Measurements from ENCODE around the gene OXNAD1.
A peak's percentile ranks its signal among the peaks of the same experiment; 100 is the strongest.

The OXNAD1 gene

GRCh38 chr3:16336825-16337224 is 71.8 kb downstream of the OXNAD1 start:
- Histone ChIP-seq H3K27ac (ENCODE audit: low read length) (no peak overlapping the region), H3K9me3 (ENCODE audit: insufficient read depth, low read depth, low read length) (0 out of 2 replicates have a peak, but pooled peaks cover 1% of the 10 kb centered on the region), H3K4me1 (ENCODE audit: insufficient read depth, low read length) (peaks cover 4% of the 10 kb centered on the region; the same call in 1 of the 2 replicates), H3K27me3 (ENCODE audit: insufficient read depth, low read length) (no peaks in the 10 kb centered on the region), H3K36me3 (ENCODE audit: insufficient read depth, low read depth, low read length) (peaks cover 4% of the 10 kb centered on the region; the same call in 1 of the 2 replicates), H3K9ac (ENCODE audit: low read depth, low read length) (no peak overlapping the region), H3K4me3 (ENCODE audit: low read length) (no peak overlapping the region)

GRCh38 chr3:16337856-16338540 is 73.0 kb downstream of the OXNAD1 start:
- Histone ChIP-seq H3K9me3 (ENCODE audit: insufficient read depth, low read depth, low read length) (no peaks in the 10 kb centered on the region), H3K4me3 (ENCODE audit: low read length) (no peak overlapping the region), H3K27me3 (ENCODE audit: insufficient read depth, low read length) (no peaks in the 10 kb centered on the region), H3K27ac (ENCODE audit: low read length) (no peak overlapping the region), H3K36me3 (ENCODE audit: insufficient read depth, low read depth, low read length) (peaks cover 4% of the 10 kb centered on the region; the same call in 1 of the 2 replicates), H3K9ac (ENCODE audit: low read depth, low read length) (no peak overlapping the region), H3K4me1 (ENCODE audit: insufficient read depth, low read length) (peaks cover 1% of the 10 kb centered on the region; the same call in 1 of the 2 replicates)

- Histone ChIP-seq H3K9me3 (ENCODE audit: insufficient read depth, low read depth, low read length) (no peaks in the 10 kb centered on the region), H3K27ac (ENCODE audit: low read length) (no peak overlapping the region), H3K36me3 (ENCODE audit: insufficient read depth, low read depth, low read length) (peaks cover 4% of the 10 kb centered on the region; the same call in 1 of the 2 replicates), H3K9ac (ENCODE audit: low read depth, low read length) (no peak overlapping the region), H3K4me3 (ENCODE audit: low read length) (no peak overlapping the region), H3K4me1 (ENCODE audit: insufficient read depth, low read length) (no peaks in the 10 kb centered on the region), H3K27me3 (ENCODE audit: insufficient read depth, low read length) (no peaks in the 10 kb centered on the region)
These were observed 74.0 kb downstream of the OXNAD1 start for GRCh38 chr3:16338999-16339398.

- H3K4me3 ChIP-seq (ENCODE audit: low read length): no peak overlapping the region
- H3K36me3 ChIP-seq (ENCODE audit: insufficient read depth, low read depth, low read length): no peaks in the 10 kb centered on the region
- H3K4me1 ChIP-seq (ENCODE audit: insufficient read depth, low read length): 0 out of 2 replicates have a peak, but pooled peaks cover 4% of the 10 kb centered on the region
- H3K9me3 ChIP-seq (ENCODE audit: insufficient read depth, low read depth, low read length): no peaks in the 10 kb centered on the region
- no peak overlapping the region for H3K9ac ChIP-seq (ENCODE audit: low read depth, low read length)
- no peak overlapping the region for H3K27ac ChIP-seq (ENCODE audit: low read length)
- H3K27me3 ChIP-seq (ENCODE audit: insufficient read depth, low read length): no peaks in the 10 kb centered on the region
These were observed 78.1 kb downstream of the OXNAD1 start for GRCh38 chr3:16343101-16343500.

GRCh38 chr3:16346413-16347081 is 81.5 kb downstream of the OXNAD1 start:
- Histone ChIP-seq H3K27ac (ENCODE audit: low read length) (no peak overlapping the region), H3K4me1 (ENCODE audit: insufficient read depth, low read length) (0 out of 2 replicates have a peak, but pooled peaks cover 4% of the 10 kb centered on the region), H3K36me3 (ENCODE audit: insufficient read depth, low read depth, low read length) (no peaks in the 10 kb centered on the region), H3K9me3 (ENCODE audit: insufficient read depth, low read depth, low read length) (no peaks in the 10 kb centered on the region), H3K27me3 (ENCODE audit: insufficient read depth, low read length) (no peaks in the 10 kb centered on the region), H3K9ac (ENCODE audit: low read depth, low read length) (no peak overlapping the region), H3K4me3 (ENCODE audit: low read length) (no peak overlapping the region)

- Histone ChIP-seq H3K27ac (ENCODE audit: low read length) (no peak overlapping the region), H3K36me3 (ENCODE audit: insufficient read depth, low read depth, low read length) (no peaks in the 10 kb centered on the region), H3K4me1 (ENCODE audit: insufficient read depth, low read length) (peaks cover 12% of the 10 kb centered on the region), H3K4me3 (ENCODE audit: low read length) (no peak overlapping the region), H3K27me3 (ENCODE audit: insufficient read depth, low read length) (no peaks in the 10 kb centered on the region), H3K9ac (ENCODE audit: low read depth, low read length) (no peak overlapping the region), H3K9me3 (ENCODE audit: insufficient read depth, low read depth, low read length) (no peaks in the 10 kb centered on the region)
These were observed 82.5 kb downstream of the OXNAD1 start for GRCh38 chr3:16347548-16347947.

- no peaks in the 10 kb centered on the region for H3K9me3 ChIP-seq (ENCODE audit: insufficient read depth, low read depth, low read length)
- no peak overlapping the region for H3K4me3 ChIP-seq (ENCODE audit: low read length)
- no peaks in the 10 kb centered on the region for H3K36me3 ChIP-seq (ENCODE audit: insufficient read depth, low read depth, low read length)
- H3K27me3 ChIP-seq (ENCODE audit: insufficient read depth, low read length): no peaks in the 10 kb centered on the region
- H3K9ac ChIP-seq (ENCODE audit: low read depth, low read length): no peak overlapping the region
- peaks cover 18% of the 10 kb centered on the region for H3K4me1 ChIP-seq (ENCODE audit: insufficient read depth, low read length)
- no peak overlapping the region for H3K27ac ChIP-seq (ENCODE audit: low read length)
These were observed 85.1 kb downstream of the OXNAD1 start for GRCh38 chr3:16349986-16350596.

- Histone ChIP-seq H3K4me3 (ENCODE audit: low read length) (no peak overlapping the region), H3K9me3 (ENCODE audit: insufficient read depth, low read depth, low read length) (no peaks in the 10 kb centered on the region), H3K36me3 (ENCODE audit: insufficient read depth, low read depth, low read length) (no peaks in the 10 kb centered on the region)
These were observed 85.7 kb downstream of the OXNAD1 start for GRCh38 chr3:16350597-16351318.

GRCh38 chr3:16352428-16352827 is 87.4 kb downstream of the OXNAD1 start:
- Histone ChIP-seq H3K9me3 (ENCODE audit: insufficient read depth, low read depth, low read length) (no peaks in the 10 kb centered on the region), H3K4me3 (ENCODE audit: low read length) (no peak overlapping the region), H3K36me3 (ENCODE audit: insufficient read depth, low read depth, low read length) (no peaks in the 10 kb centered on the region)

More at GRCh38 chr3:16350597-16351318, 85.7 kb downstream of the OXNAD1 start:
- Histone ChIP-seq H3K27me3 (ENCODE audit: insufficient read depth, low read length) (no peaks in the 10 kb centered on the region), H3K27ac (ENCODE audit: low read length) (no peak overlapping the region), H3K4me1 (ENCODE audit: insufficient read depth, low read length) (peaks cover 18% of the 10 kb centered on the region), H3K9ac (ENCODE audit: low read depth, low read length) (no peak overlapping the region)

GRCh38 chr3:16354291-16354690 is 89.3 kb downstream of the OXNAD1 start:
- H3K27ac ChIP-seq (ENCODE audit: low read length): no peak overlapping the region
- no peaks in the 10 kb centered on the region for H3K36me3 ChIP-seq (ENCODE audit: insufficient read depth, low read depth, low read length)
- no peaks in the 10 kb centered on the region for H3K9me3 ChIP-seq (ENCODE audit: insufficient read depth, low read depth, low read length)
- H3K27me3 ChIP-seq (ENCODE audit: insufficient read depth, low read length): no peaks in the 10 kb centered on the region
- H3K9ac ChIP-seq (ENCODE audit: low read depth, low read length): no peak overlapping the region
- H3K4me3 ChIP-seq (ENCODE audit: low read length): no peak overlapping the region
- peaks cover 15% of the 10 kb centered on the region for H3K4me1 ChIP-seq (ENCODE audit: insufficient read depth, low read length)

More at GRCh38 chr3:16352428-16352827, 87.4 kb downstream of the OXNAD1 start:
- Histone ChIP-seq H3K4me1 (ENCODE audit: insufficient read depth, low read length) (peaks cover 15% of the 10 kb centered on the region), H3K9ac (ENCODE audit: low read depth, low read length) (peak overlapping the region; percentile 18; the same call in 1 of the 2 replicates), H3K27ac (ENCODE audit: low read length) (no peak overlapping the region), H3K27me3 (ENCODE audit: insufficient read depth, low read length) (no peaks in the 10 kb centered on the region)

Data from iPS-20b (cell line).